Left ventricle myocardium inferior (tissue), 1 donor: ENCODE measurements around the gene TRPV3. TPM values are rescaled to one million over a fixed set of nuclear protein-coding genes. Genes with fewer than 3 reads are reported as not detected.

Experiments used
- DNase-seq: peaks from one replicate; pipeline ENCODE4 v3.0.0-alpha.2; 2020
- H3K27ac ChIP-seq: fragments of 200-600 bp; replicated peaks from 2 replicates; pipeline ENCODE4 v1.8.0; 2021
- H3K27me3 ChIP-seq: fragments of 200-600 bp; 2 replicates; pipeline ENCODE4 v1.8.0; 2021; ENCODE audit warnings: low read depth
- H3K36me3 ChIP-seq: fragments of 200-600 bp; 2 replicates; pipeline ENCODE4 v1.8.0; 2021
- H3K4me1 ChIP-seq: fragments of 200-600 bp; 2 replicates; pipeline ENCODE4 v1.8.0; 2021
- H3K4me3 ChIP-seq: fragments of 200-600 bp; 2 replicates; pipeline ENCODE4 v1.8.0; 2021; ENCODE audit warnings: mild to moderate bottlenecking, moderate library complexity
- H3K9me3 ChIP-seq: fragments of 200-600 bp; replicated peaks from 2 replicates; pipeline ENCODE4 v1.8.0; 2021
- intact Hi-C: fragments of 100-400 bp; cut with micrococcal nuclease; formaldehyde crosslinking; loops from one replicate; pipeline ENCODE4 v1.11.0; 2022
- total RNA-seq: library from RNA; stranded (reverse); fragmentation: NEBNext Ultra II Directional; extraction: Animal tissue kit (Norgen Biotek cat#: 25700); gene quantifications from one replicate; pipeline ENCODE4 v1.2.1, GENCODE V29; 2021
- TF ChIP-seq, protein P1 (sequence below): fragments of 200-600 bp; IDR thresholded peaks from 2 replicates; pipeline ENCODE4 v1.8.0; 2021; ENCODE audit warnings: antibody characterized with exemption, mild to moderate bottlenecking, borderline replicate concordance
- donor health status: DM: no; HTN: yes; CAD: no; lungs with severe emphysema.

The TRPV3 gene
- total RNA-seq, 1 donor from 2014 or later = 1.0 TPM

DNA sequence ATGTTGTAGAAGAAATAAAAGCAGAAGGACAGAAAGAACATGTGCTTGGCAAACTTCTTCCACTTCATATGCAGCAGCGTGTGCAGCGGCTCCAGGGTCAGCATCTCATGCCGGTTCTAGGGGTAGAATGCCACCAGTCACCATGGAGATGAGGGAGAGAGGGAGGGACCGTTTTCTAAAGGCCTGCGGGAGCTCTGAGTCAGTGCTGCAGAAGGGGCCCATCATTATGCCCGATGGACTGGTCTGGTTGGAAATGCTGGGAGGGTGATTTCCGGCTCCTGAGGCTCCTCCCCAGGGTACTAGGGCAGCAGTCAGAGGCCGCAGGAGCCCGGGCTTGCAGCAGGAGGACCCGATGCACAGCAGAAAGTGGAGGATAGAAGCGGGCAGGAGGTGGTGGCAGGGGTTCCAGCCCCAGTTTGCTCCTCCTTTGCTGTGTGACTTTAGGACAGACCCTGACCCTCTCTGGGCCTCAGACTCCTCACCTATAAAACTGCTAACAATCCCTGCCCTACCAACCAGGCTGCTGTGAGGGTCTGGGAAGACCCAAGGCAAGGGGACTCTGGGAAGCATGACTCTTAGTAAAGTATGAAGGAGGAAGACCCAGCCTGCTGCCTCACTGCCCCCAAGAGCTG is 28.6 kb downstream of the TRPV3 start:
- Histone ChIP-seq H3K4me3 (peak overlapping the region; percentile 36), H3K27ac (peak overlapping the region; percentile 84), H3K4me1 (peaks cover 37% of the 10 kb centered on the region), H3K27me3 (no peaks in the 10 kb centered on the region), H3K9me3 (no peaks in the 10 kb centered on the region), H3K36me3 (no peaks in the 10 kb centered on the region)
- no peak for DNase-seq
- intact Hi-C loops = no loop called here
- TF ChIP-seq, protein P1, sequence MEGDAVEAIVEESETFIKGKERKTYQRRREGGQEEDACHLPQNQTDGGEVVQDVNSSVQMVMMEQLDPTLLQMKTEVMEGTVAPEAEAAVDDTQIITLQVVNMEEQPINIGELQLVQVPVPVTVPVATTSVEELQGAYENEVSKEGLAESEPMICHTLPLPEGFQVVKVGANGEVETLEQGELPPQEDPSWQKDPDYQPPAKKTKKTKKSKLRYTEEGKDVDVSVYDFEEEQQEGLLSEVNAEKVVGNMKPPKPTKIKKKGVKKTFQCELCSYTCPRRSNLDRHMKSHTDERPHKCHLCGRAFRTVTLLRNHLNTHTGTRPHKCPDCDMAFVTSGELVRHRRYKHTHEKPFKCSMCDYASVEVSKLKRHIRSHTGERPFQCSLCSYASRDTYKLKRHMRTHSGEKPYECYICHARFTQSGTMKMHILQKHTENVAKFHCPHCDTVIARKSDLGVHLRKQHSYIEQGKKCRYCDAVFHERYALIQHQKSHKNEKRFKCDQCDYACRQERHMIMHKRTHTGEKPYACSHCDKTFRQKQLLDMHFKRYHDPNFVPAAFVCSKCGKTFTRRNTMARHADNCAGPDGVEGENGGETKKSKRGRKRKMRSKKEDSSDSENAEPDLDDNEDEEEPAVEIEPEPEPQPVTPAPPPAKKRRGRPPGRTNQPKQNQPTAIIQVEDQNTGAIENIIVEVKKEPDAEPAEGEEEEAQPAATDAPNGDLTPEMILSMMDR = no peak

DNA sequence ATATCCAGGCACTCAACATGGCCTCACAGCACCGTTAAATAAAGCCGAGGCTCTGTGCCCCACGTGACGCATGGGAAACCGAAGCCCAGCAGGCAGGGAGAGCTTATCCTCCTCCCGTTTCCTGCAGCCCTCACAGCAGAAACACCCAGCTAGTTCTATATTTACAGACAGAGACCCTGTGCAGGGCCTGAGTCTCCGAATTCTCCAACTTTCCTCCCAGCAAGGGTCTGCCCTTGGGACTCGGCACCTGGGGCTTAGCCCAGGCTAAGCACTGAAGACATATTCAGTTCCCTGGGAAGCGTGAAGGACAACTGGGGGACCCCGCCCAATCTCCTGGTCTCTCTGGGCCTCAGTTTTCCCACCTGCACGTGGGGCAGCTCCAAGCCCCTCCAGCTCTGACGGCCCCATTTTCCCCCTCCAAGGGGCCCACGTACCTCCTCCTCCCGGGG is 29.2 kb downstream of the TRPV3 start:
- DNase-seq = no peak
- TF ChIP-seq, protein P1 = no peak
- H3K9me3 ChIP-seq = no peaks in the 10 kb centered on the region
- peak overlapping the region; percentile 36 for H3K4me3 ChIP-seq
- intact Hi-C loops = no loop called here
- H3K36me3 ChIP-seq = no peaks in the 10 kb centered on the region
- H3K4me1 ChIP-seq = peaks cover 37% of the 10 kb centered on the region
- no peaks in the 10 kb centered on the region for H3K27me3 ChIP-seq
- H3K27ac ChIP-seq = peak overlapping the region; percentile 84

- Histone ChIP-seq H3K9me3 (no peaks in the 10 kb centered on the region), H3K4me1 (peaks cover 37% of the 10 kb centered on the region), H3K27ac (no peak overlapping the region), H3K4me3 (no peak overlapping the region), H3K36me3 (no peaks in the 10 kb centered on the region), H3K27me3 (no peaks in the 10 kb centered on the region)
- intact Hi-C loops = no loop called here
- no peak for DNase-seq
- TF ChIP-seq, protein P1 = no peak
Measured at GRCh38 chr17:3527896-3528295, 29.7 kb downstream of the TRPV3 start.

DNA sequence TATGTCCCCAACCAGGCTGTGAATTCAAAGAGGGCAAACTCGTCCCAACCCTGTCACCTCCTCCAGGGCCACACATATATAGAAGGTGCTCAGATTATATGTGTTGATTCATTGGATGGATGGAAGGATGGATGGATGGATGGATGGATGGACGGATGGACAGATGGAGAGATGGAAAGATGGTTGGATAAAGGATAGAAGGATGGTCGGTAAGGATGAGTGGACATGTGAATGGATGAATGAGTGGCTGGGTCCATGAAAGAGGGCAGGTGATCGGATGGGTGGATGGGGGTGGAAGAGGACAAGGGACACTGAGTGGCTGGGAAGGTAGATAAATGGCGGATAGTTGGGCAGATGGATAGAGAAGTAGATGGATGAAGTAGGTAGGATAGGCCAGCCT is 30.1 kb downstream of the TRPV3 start:
- TF ChIP-seq, protein P1 = no peak
- Histone ChIP-seq H3K27ac (no peak overlapping the region), H3K27me3 (no peaks in the 10 kb centered on the region), H3K4me1 (peaks cover 37% of the 10 kb centered on the region), H3K9me3 (no peaks in the 10 kb centered on the region), H3K36me3 (no peaks in the 10 kb centered on the region), H3K4me3 (no peak overlapping the region)
- DNase-seq = no peak
- intact Hi-C loops = no loop called here

- no peak for DNase-seq
- Histone ChIP-seq H3K9me3 (no peaks in the 10 kb centered on the region), H3K4me3 (no peak overlapping the region), H3K4me1 (peaks cover 37% of the 10 kb centered on the region), H3K27ac (no peak overlapping the region), H3K27me3 (no peaks in the 10 kb centered on the region), H3K36me3 (no peaks in the 10 kb centered on the region)
- TF ChIP-seq, protein P1 = no peak
- intact Hi-C loops = no loop called here
Measured at GRCh38 chr17:3526971-3527370, 30.6 kb downstream of the TRPV3 start.
